ENCODE measurements around the gene DPYD.

The DPYD gene

GRCh38 chr1:97105531-97105930 lies 815.3 kb downstream of the DPYD start:
- TF ChIP-seq CTCF (IDR thresholded peaks at IDR 0.05; ENCODE audit: insufficient read depth, low read length, poor library complexity, severe bottlenecking), result no peak
- no peak for TF ChIP-seq EZH2phosphoT487 (conservative IDR thresholded peaks at IDR 0.05; ENCODE audit: low read length)
- Histone ChIP-seq H3F3A (ENCODE audit: insufficient read depth) (no peaks in the 10 kb centered on the region), H3K9me2 (replicated peaks; ENCODE audit: insufficient read depth, low read length) (no peaks in the 10 kb centered on the region), H3K79me2 (ENCODE audit: insufficient read depth, low read length) (no peaks in the 10 kb centered on the region), H4K20me1 (ENCODE audit: low read depth, low read length) (no peaks in the 10 kb centered on the region), H3K4me3 (ENCODE audit: insufficient read depth, low read length, poor library complexity, severe bottlenecking) (no peak overlapping the region), H3K36me3 (ENCODE audit: low read length) (no peaks in the 10 kb centered on the region), H3K9me3 (ENCODE audit: insufficient read depth, low read length) (no peaks in the 10 kb centered on the region), H3K4me2 (ENCODE audit: low read depth, low read length, poor library complexity, severe bottlenecking) (no peak overlapping the region), H3K9ac (ENCODE audit: low read length) (no peak overlapping the region), H3K27ac (ENCODE audit: low read depth, low read length) (no peak overlapping the region), H3K27me3 (ENCODE audit: low read length) (no peaks in the 10 kb centered on the region), H2AFZ (ENCODE audit: low read depth, low read length, severe bottlenecking) (no peak overlapping the region)

GRCh38 chr1:97101509-97101908 lies 819.3 kb downstream of the DPYD start:
- no peak overlapping the region for H3K4me3 ChIP-seq (ENCODE audit: insufficient read depth, low read length, poor library complexity, severe bottlenecking)
- no peaks in the 10 kb centered on the region for H4K20me1 ChIP-seq (ENCODE audit: low read depth, low read length)
- TF ChIP-seq CTCF (IDR thresholded peaks at IDR 0.05; ENCODE audit: insufficient read depth, low read length, poor library complexity, severe bottlenecking) (no peak), EZH2phosphoT487 (conservative IDR thresholded peaks at IDR 0.05; ENCODE audit: low read length) (no peak)
- H3K9me3 ChIP-seq (ENCODE audit: insufficient read depth, low read length), result no peaks in the 10 kb centered on the region
- H3K27ac ChIP-seq (ENCODE audit: low read depth, low read length), result no peak overlapping the region
- no peaks in the 10 kb centered on the region for H3K9me2 ChIP-seq (replicated peaks; ENCODE audit: insufficient read depth, low read length)
- H3K9ac ChIP-seq (ENCODE audit: low read length), result no peak overlapping the region
- H3K27me3 ChIP-seq (ENCODE audit: low read length), result no peaks in the 10 kb centered on the region
- H3K4me2 ChIP-seq (ENCODE audit: low read depth, low read length, poor library complexity, severe bottlenecking), result no peak overlapping the region
- no peaks in the 10 kb centered on the region for H3K36me3 ChIP-seq (ENCODE audit: low read length)
- H2AFZ ChIP-seq (ENCODE audit: low read depth, low read length, severe bottlenecking), result no peak overlapping the region
- no peaks in the 10 kb centered on the region for H3K79me2 ChIP-seq (ENCODE audit: insufficient read depth, low read length)
- no peaks in the 10 kb centered on the region for H3F3A ChIP-seq (ENCODE audit: insufficient read depth)

GRCh38 chr1:97097404-97097925 lies 823.4 kb downstream of the DPYD start:
- no peak overlapping the region for H3K9ac ChIP-seq (ENCODE audit: low read length)
- H3K4me3 ChIP-seq (ENCODE audit: insufficient read depth, low read length, poor library complexity, severe bottlenecking), result no peak overlapping the region
- H2AFZ ChIP-seq (ENCODE audit: low read depth, low read length, severe bottlenecking), result no peak overlapping the region
- no peak overlapping the region for H3K27ac ChIP-seq (ENCODE audit: low read depth, low read length)
- no peaks in the 10 kb centered on the region for H3K79me2 ChIP-seq (ENCODE audit: insufficient read depth, low read length)
- no peak overlapping the region for H3K4me2 ChIP-seq (ENCODE audit: low read depth, low read length, poor library complexity, severe bottlenecking)
- H3K9me2 ChIP-seq (replicated peaks; ENCODE audit: insufficient read depth, low read length), result no peaks in the 10 kb centered on the region
- no peaks in the 10 kb centered on the region for H3K36me3 ChIP-seq (ENCODE audit: low read length)
- no peak for TF ChIP-seq CTCF (IDR thresholded peaks at IDR 0.05; ENCODE audit: insufficient read depth, low read length, poor library complexity, severe bottlenecking)
- TF ChIP-seq EZH2phosphoT487 (conservative IDR thresholded peaks at IDR 0.05; ENCODE audit: low read length), result no peak
- no peaks in the 10 kb centered on the region for H4K20me1 ChIP-seq (ENCODE audit: low read depth, low read length)
- no peaks in the 10 kb centered on the region for H3F3A ChIP-seq (ENCODE audit: insufficient read depth)
- H3K27me3 ChIP-seq (ENCODE audit: low read length), result no peaks in the 10 kb centered on the region
- no peaks in the 10 kb centered on the region for H3K9me3 ChIP-seq (ENCODE audit: insufficient read depth, low read length)

Measured in SU-DHL-6 (cell line).